GM12878 (cell line): Measurements from ENCODE around the gene SLC25A39. TPM values are rescaled to one million over a fixed set of nuclear protein-coding genes. Genes with fewer than 3 reads are reported as not detected.

Source experiments
- CREB1 ChIP-seq: IDR thresholded peaks from 2 replicates; pipeline ENCODE4 v1.6.1; 2012; ENCODE audit warnings: low read depth, mild to moderate bottlenecking, inconsistent platforms
- HDGF ChIP-seq: fragments of 450-650 bp; IDR thresholded peaks from 2 replicates; pipeline ENCODE4 v1.6.1; 2016; ENCODE audit warnings: antibody characterized with exemption
- IKZF2 ChIP-seq, 2 experiments: fragments of 450-650 bp; IDR thresholded peaks; 2 replicates each; pipeline ENCODE4 v1.6.1; 2017; ENCODE audit warnings: mild to moderate bottlenecking in 2 of 2, moderate library complexity in 2 of 2
- MXI1 ChIP-seq: fragments of 150-350 bp; IDR thresholded peaks from 2 replicates; pipeline ENCODE4 v1.6.1; 2011; ENCODE audit warnings: low read depth, mild to moderate bottlenecking, inconsistent platforms, low read length, improper control_type of control experiment
- NFIC ChIP-seq: IDR thresholded peaks from 2 replicates; pipeline ENCODE4 v1.6.1; 2012; ENCODE audit warnings: low read depth, mild to moderate bottlenecking, inconsistent platforms, low read length, moderate library complexity
- NFXL1 ChIP-seq: fragments of 450-650 bp; IDR thresholded peaks from 2 replicates; pipeline ENCODE4 v1.6.1; 2017; ENCODE audit warnings: antibody characterized with exemption, mild to moderate bottlenecking, borderline replicate concordance
- PKNOX1 ChIP-seq: fragments of 450-650 bp; IDR thresholded peaks from 2 replicates; pipeline ENCODE4 v1.6.1; 2016; ENCODE audit warnings: mild to moderate bottlenecking
- RELB ChIP-seq: fragments of 450-650 bp; IDR thresholded peaks from 2 replicates; pipeline ENCODE4 v1.6.1; 2017; ENCODE audit warnings: low read depth, mild to moderate bottlenecking, moderate library complexity
- RUNX3 ChIP-seq: IDR thresholded peaks from 2 replicates; pipeline ENCODE4 v1.6.1; 2012; ENCODE audit warnings: low read length, inconsistent platforms
- STAT3 ChIP-seq: IDR thresholded peaks from 2 replicates; pipeline ENCODE4 v1.6.1; 2011; ENCODE audit warnings: low read depth, low read length, improper control_type of control experiment
- WRNIP1 ChIP-seq: IDR thresholded peaks from 2 replicates; pipeline ENCODE4 v1.6.1; 2011; ENCODE audit warnings: low read depth, low read length, improper control_type of control experiment, borderline replicate concordance
- YY1 ChIP-seq: IDR thresholded peaks from 2 replicates; pipeline ENCODE4 v1.6.1; 2011; ENCODE audit warnings: low read depth, mild to moderate bottlenecking, low read length
- polyA plus RNA-seq, 11 experiments: library from polyadenylated mRNA; depleted of rRNA in 4 of 11; unstranded in 6 of 11; stranded (reverse) in 5 of 11; fragments of >200 nt; fragmentation: Nextera tagmentation in 4 of 11; fragmentation: Illumina TruSeq in 1 of 11; extraction: Ambion mirVana in 4 of 11; extraction: Trizol in 1 of 11; gene quantifications; 1 replicate in 1 of 11; 2 replicates in 10 of 11; pipeline versions ENCODE4 v1.2.1 to v1.2.3, GENCODE V29; 2011 to 2016; ENCODE audit warnings: inconsistent platforms in 2 of 11, missing spikeins in 2 of 11, low read depth in 1 of 11
- total RNA-seq, 4 experiments: library from RNA; depleted of rRNA in 3 of 4; stranded (reverse); fragments of >200 nt in 3 of 4; fragmentation: Illumina TruSeq in 1 of 4; extraction: Trizol in 1 of 4; gene quantifications; 2 replicates each; pipeline versions ENCODE4 v1.2.1 to v1.2.3, GENCODE V29; 2013 to 2021

Gene SLC25A39
- total and polyA plus RNA-seq, 10 of the 15 experiments (the other 5 are each of a cell fraction or from before 2014, with no cell fraction given) = 3.5 to 270 (median 150) TPM

GRCh38 chr17:44344939-44345453 is 20.4 kb upstream of the SLC25A39 start, which contains the start of gene GRN (continued):
- TF ChIP-seq IKZF2 (IDR thresholded peaks at IDR 0.05) = peak in 1 of 2 experiments; percentile 1; a peak in 1 of 4 replicates
- no peak for TF ChIP-seq HDGF
- TF ChIP-seq STAT3 = no peak
- no peak; the same call in 1 of the 2 replicates for TF ChIP-seq WRNIP1
- TF ChIP-seq YY1 = peak; percentile 65
- peak; percentile 45 for TF ChIP-seq MXI1
- no peak for TF ChIP-seq NFXL1
- peak; percentile 92 for TF ChIP-seq RELB
- peak; percentile 24; the same call in 1 of the 2 replicates for TF ChIP-seq PKNOX1
- TF ChIP-seq NFIC = peak; percentile 89
- no peak; the same call in 1 of the 2 replicates for TF ChIP-seq RUNX3
- peak; percentile 50 for TF ChIP-seq CREB1
